Glutamatergic neuron (in vitro differentiated cells): ENCODE measurements around the gene UBE2G2. TPM values are rescaled to one million over a fixed set of nuclear protein-coding genes. Genes with fewer than 3 reads are reported as not detected.

ENCODE experiments used
- DNase-seq: peaks from one replicate; pipeline ENCODE4 v3.0.0; 2022
- H3K27ac Mint-ChIP-seq: one replicate; pipeline ENCODE4 v1.8.0; 2020; ENCODE audit warnings: mild to moderate bottlenecking, mixed read lengths, inconsistent platforms; ENCODE audit not compliant: unreplicated experiment
- H3K27me3 Mint-ChIP-seq: one replicate; pipeline ENCODE4 v1.8.0; 2020; ENCODE audit warnings: mild to moderate bottlenecking, moderate library complexity, mixed read lengths, inconsistent platforms; ENCODE audit not compliant: unreplicated experiment
- H3K36me3 Mint-ChIP-seq: one replicate; pipeline ENCODE4 v1.8.0; 2020; ENCODE audit warnings: mild to moderate bottlenecking, mixed read lengths, inconsistent platforms; ENCODE audit not compliant: unreplicated experiment
- H3K4me1 Mint-ChIP-seq: one replicate; pipeline ENCODE4 v1.8.0; 2020; ENCODE audit warnings: mild to moderate bottlenecking, low read depth, mixed read lengths, inconsistent platforms; ENCODE audit not compliant: unreplicated experiment
- H3K4me3 Mint-ChIP-seq: one replicate; pipeline ENCODE4 v1.8.0; 2020; ENCODE audit warnings: mild to moderate bottlenecking, mixed read lengths, inconsistent platforms; ENCODE audit not compliant: unreplicated experiment
- H3K9me3 Mint-ChIP-seq: one replicate; pipeline ENCODE4 v1.8.0; 2020; ENCODE audit warnings: mild to moderate bottlenecking, moderate library complexity, mixed read lengths, inconsistent platforms; ENCODE audit not compliant: unreplicated experiment
- total RNA-seq: library from RNA; stranded (reverse); fragmentation: NEBNext Ultra II Directional; extraction: Animal tissue kit (Norgen Biotek cat#: 25700); gene quantifications from one replicate; pipeline ENCODE4 v1.2.1, GENCODE V29; 2021; ENCODE audit not compliant: unreplicated experiment
- TF ChIP-seq, protein P1 (sequence below): fragments of 200-600 bp; sonication (generic); IDR thresholded peaks from one replicate; pipeline ENCODE4 v1.5.0; 2021; ENCODE audit not compliant: partially characterized antibody, unreplicated experiment

UBE2G2 gene
- total RNA-seq, 1 donor from 2014 or later = 77.7 TPM

DNA sequence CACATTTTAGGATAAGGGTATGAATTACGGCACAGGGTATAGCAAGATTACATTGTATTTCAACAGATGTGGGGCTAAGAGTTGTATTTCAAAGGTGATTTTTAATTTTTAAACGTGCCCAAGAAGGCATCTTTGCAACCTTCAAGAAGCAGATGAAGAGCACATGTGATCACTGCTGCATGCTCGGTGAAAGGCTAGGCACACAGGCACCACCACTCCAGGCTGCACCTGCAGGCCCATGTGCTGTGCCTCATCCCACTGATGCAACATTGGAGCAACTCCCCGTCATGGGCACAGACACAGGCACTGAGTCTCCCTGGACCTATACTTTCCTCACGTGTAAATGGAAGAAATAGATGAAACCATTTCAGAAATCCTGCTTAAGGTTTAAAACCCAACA lies 23.5 kb downstream of the UBE2G2 start:
- TF ChIP-seq, protein P1, sequence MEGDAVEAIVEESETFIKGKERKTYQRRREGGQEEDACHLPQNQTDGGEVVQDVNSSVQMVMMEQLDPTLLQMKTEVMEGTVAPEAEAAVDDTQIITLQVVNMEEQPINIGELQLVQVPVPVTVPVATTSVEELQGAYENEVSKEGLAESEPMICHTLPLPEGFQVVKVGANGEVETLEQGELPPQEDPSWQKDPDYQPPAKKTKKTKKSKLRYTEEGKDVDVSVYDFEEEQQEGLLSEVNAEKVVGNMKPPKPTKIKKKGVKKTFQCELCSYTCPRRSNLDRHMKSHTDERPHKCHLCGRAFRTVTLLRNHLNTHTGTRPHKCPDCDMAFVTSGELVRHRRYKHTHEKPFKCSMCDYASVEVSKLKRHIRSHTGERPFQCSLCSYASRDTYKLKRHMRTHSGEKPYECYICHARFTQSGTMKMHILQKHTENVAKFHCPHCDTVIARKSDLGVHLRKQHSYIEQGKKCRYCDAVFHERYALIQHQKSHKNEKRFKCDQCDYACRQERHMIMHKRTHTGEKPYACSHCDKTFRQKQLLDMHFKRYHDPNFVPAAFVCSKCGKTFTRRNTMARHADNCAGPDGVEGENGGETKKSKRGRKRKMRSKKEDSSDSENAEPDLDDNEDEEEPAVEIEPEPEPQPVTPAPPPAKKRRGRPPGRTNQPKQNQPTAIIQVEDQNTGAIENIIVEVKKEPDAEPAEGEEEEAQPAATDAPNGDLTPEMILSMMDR = no peak
- Mint-ChIP-seq H3K4me3 (no peak overlapping the region), H3K27ac (peak overlapping the region; percentile 91), H3K27me3 (peaks cover 2% of the 10 kb centered on the region), H3K4me1 (peaks cover 43% of the 10 kb centered on the region), H3K36me3 (peaks cover 4% of the 10 kb centered on the region), H3K9me3 (peaks cover 5% of the 10 kb centered on the region)
- no peak for DNase-seq

DNA sequence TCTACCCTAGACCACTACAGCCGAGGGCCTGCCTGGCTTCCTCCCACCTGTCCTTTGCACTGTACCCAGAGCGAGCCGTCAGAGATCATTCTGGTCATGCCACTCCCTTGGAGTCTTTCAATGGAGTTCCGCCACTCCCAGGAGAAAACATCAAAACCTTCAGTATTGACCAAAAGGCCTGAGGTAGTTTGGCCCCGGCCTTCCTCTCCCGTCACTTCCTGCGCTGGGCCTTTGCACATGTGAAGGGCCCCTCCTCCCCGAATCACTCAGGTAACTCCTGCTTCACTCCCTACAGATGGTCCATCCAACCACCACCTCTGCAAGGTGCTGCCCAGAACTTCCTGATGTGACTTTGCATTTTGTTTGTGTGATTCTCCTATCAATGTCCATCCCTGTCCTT lies 26.6 kb downstream of the UBE2G2 start:
- Mint-ChIP-seq H3K36me3 (peaks cover 4% of the 10 kb centered on the region), H3K9me3 (peaks cover 8% of the 10 kb centered on the region), H3K27ac (peak overlapping the region; percentile 55), H3K4me1 (peaks cover 55% of the 10 kb centered on the region), H3K27me3 (peaks cover 11% of the 10 kb centered on the region), H3K4me3 (no peak overlapping the region)
- TF ChIP-seq, protein P1 = no peak
- no peak for DNase-seq

- peak; percentile 92 for DNase-seq
- Mint-ChIP-seq H3K36me3 (peaks cover 4% of the 10 kb centered on the region), H3K4me3 (no peak overlapping the region), H3K4me1 (peaks cover 54% of the 10 kb centered on the region), H3K27ac (peak overlapping the region; percentile 97), H3K9me3 (peaks cover 8% of the 10 kb centered on the region), H3K27me3 (peaks cover 14% of the 10 kb centered on the region)
- TF ChIP-seq, protein P1 = no peak
These were observed 28.2 kb downstream of the UBE2G2 start for GRCh38 chr21:44773291-44773932.

DNA sequence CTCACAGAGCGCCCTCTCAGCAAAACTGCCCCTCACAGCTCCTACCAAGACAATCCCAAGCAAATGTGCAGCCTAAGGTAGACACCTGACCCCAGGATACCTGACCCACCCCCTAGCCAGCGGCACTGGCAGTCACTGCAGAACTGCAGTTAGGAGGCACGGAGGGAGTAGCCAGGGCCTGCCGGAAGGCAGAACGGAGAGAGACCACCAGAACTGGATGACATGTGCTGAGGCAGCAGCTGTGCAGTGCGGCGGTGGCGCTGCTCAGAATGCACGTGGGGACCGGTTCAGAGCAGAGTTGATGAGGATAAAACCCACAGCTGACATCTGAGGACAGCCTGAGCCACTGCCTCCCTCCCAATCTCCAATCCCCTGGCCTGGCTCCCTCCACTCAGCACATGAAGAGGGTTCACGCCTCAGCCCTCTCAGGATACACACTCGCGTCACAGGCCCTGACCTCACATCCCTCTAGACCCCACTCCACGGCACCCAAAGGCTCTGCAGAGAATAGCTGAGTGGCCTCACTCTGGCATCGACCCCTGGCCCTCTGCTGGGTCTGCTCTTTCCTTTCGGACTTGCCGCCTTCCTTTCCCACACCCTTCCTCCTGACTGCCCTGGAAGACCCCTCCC lies 29.6 kb downstream of the UBE2G2 start:
- peaks cover 8% of the 10 kb centered on the region for H3K9me3 Mint-ChIP-seq
- TF ChIP-seq, protein P1 = no peak
- H3K4me3 Mint-ChIP-seq = peak overlapping the region; percentile 58
- H3K36me3 Mint-ChIP-seq = peaks cover 4% of the 10 kb centered on the region
- no peak for DNase-seq
- H3K4me1 Mint-ChIP-seq = peaks cover 51% of the 10 kb centered on the region
- H3K27me3 Mint-ChIP-seq = peaks cover 14% of the 10 kb centered on the region
- H3K27ac Mint-ChIP-seq = peak overlapping the region; percentile 84
